ENCODE results near the gene CHMP5. TPM values are rescaled to one million over a fixed set of nuclear protein-coding genes. Genes with fewer than 3 reads are reported as not detected.
A peak's percentile ranks its signal among the peaks of the same experiment; 100 is the strongest.

CHMP5 gene
- total and polyA plus RNA-seq, 7 donors: 54.6 to 307 (median 79.6) TPM

- Histone ChIP-seq H3K36me3 (peaks cover 37 to 86% (median 44%) of the 10 kb centered on the region in 4 donors), H3K4me3 (no peak overlapping the region), H3K27ac (peak overlapping the region in 3 of 4 donors; percentile 9 to 83 (median 75)), H3K27me3 (no peaks in the 10 kb centered on the region), H3K9me3 (no peaks in the 10 kb centered on the region), H3K4me1 (peaks cover 0 to 37% (median 20%) of the 10 kb centered on the region in 4 donors)
- intact Hi-C loops (cut with DNase I): no loop called here
- DNase-seq: no peak
- 93 to 96% methylated on average over 3 of the region's 3 CpGs for whole genome bisulfite sequencing, 2 donors
- TF ChIP-seq POLR2AphosphoS5 (IDR thresholded peaks at IDR 0.05): no peak
- no peak for TF ChIP-seq POLR2A (IDR thresholded peaks at IDR 0.05)
- no peak for TF ChIP-seq CTCF (IDR thresholded peaks at IDR 0.05)
- no peak for TF ChIP-seq EP300 (IDR thresholded peaks at IDR 0.05)
Observed at GRCh38 chr9:33318225-33318624, 53.4 kb downstream of the CHMP5 start.

- Histone ChIP-seq H3K27ac (peak overlapping the region in 3 of 4 donors; percentile 9 to 83 (median 75)), H3K4me3 (no peak overlapping the region), H3K36me3 (peaks cover 32 to 85% (median 39%) of the 10 kb centered on the region in 4 donors), H3K27me3 (no peaks in the 10 kb centered on the region), H3K4me1 (peaks cover 0 to 37% (median 20%) of the 10 kb centered on the region in 4 donors), H3K9me3 (no peaks in the 10 kb centered on the region)
- WGBS, 2 donors: 93 to 95% methylated on average over 8 of the region's 8 CpGs
- TF ChIP-seq EP300 (IDR thresholded peaks at IDR 0.05): no peak
- TF ChIP-seq POLR2AphosphoS5 (IDR thresholded peaks at IDR 0.05): no peak
- TF ChIP-seq POLR2A (IDR thresholded peaks at IDR 0.05): no peak
- TF ChIP-seq CTCF (IDR thresholded peaks at IDR 0.05): no peak
- no peak for DNase-seq
- intact Hi-C loops (cut with DNase I): no loop called here
Observed at GRCh38 chr9:33318781-33319180, 53.9 kb downstream of the CHMP5 start.

- intact Hi-C loops (cut with DNase I): no loop called here
- no peak for TF ChIP-seq CTCF (IDR thresholded peaks at IDR 0.05)
- Histone ChIP-seq H3K4me3 (no peak overlapping the region), H3K36me3 (peaks cover 24 to 82% (median 34%) of the 10 kb centered on the region in 4 donors), H3K9me3 (no peaks in the 10 kb centered on the region), H3K27ac (peak overlapping the region; percentile 55 to 83 (median 75)), H3K4me1 (peaks cover 0 to 37% (median 20%) of the 10 kb centered on the region in 4 donors), H3K27me3 (no peaks in the 10 kb centered on the region)
- no peak for DNase-seq
- 82 to 95% methylated on average over 1 of the region's 1 CpG for WGBS, 2 donors
Observed at GRCh38 chr9:33320230-33320567, 55.4 kb downstream of the CHMP5 start.

GRCh38 chr9:33320568-33321261 is 55.9 kb downstream of the CHMP5 start:
- Histone ChIP-seq H3K4me3 (no peak overlapping the region), H3K4me1 (peaks cover 0 to 37% (median 20%) of the 10 kb centered on the region in 4 donors), H3K27me3 (no peaks in the 10 kb centered on the region), H3K9me3 (no peaks in the 10 kb centered on the region), H3K27ac (peak overlapping the region; percentile 55 to 83 (median 75)), H3K36me3 (peaks cover 24 to 82% (median 34%) of the 10 kb centered on the region in 4 donors)
- no peak for DNase-seq
- intact Hi-C loops (cut with DNase I): no loop called here
- TF ChIP-seq POLR2AphosphoS5 (IDR thresholded peaks at IDR 0.05): peak in 2 of 4 donors; percentile 50 to 58
- TF ChIP-seq CTCF (IDR thresholded peaks at IDR 0.05): no peak
- WGBS, 2 donors: 82 to 89% methylated on average over 2 of the region's 2 CpGs

All from sigmoid colon (tissue), 7 donors.